GM12872 (cell line): ENCODE measurements around the gene KCND2.

ENCODE experiments used
- CTCF ChIP-seq: IDR thresholded peaks from 3 replicates; pipeline ENCODE4 v1.5.1; 2011; ENCODE audit warnings: low read depth, mild to moderate bottlenecking, low read length, moderate library complexity; ENCODE audit not compliant: insufficient read depth

KCND2 gene

GRCh38 chr7:120256344-120257070 lies 16.5 kb upstream of the KCND2 start:
- TF ChIP-seq CTCF: no peak

GRCh38 chr7:120259386-120259785 lies 13.6 kb upstream of the KCND2 start:
- TF ChIP-seq CTCF: no peak

GRCh38 chr7:120260111-120260510 lies 12.9 kb upstream of the KCND2 start:
- TF ChIP-seq CTCF: no peak

DNA sequence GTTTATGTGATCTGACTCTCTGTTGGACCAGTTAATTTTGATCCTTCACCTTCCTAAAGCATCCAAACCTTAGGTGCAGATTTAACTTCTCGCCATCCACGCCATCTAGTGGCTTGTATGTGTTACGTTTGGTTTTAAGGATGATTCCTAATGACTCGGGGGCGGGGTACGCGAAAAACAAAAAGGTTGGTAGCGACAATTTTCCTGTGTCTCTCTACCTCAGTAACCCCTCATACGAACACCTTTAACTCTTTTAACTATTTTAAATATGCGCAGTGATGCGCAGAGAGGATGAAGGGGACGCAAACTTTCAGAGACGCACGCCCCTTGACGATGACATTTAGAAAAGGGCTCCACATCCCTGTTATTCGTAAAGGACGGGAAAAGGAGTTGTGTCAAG lies 714 bp upstream of the KCND2 start:
- TF ChIP-seq CTCF: peak; percentile 78

- TF ChIP-seq CTCF: no peak
Observed at GRCh38 chr7:120273476-120273975, 551 bp downstream of the KCND2 start.

DNA sequence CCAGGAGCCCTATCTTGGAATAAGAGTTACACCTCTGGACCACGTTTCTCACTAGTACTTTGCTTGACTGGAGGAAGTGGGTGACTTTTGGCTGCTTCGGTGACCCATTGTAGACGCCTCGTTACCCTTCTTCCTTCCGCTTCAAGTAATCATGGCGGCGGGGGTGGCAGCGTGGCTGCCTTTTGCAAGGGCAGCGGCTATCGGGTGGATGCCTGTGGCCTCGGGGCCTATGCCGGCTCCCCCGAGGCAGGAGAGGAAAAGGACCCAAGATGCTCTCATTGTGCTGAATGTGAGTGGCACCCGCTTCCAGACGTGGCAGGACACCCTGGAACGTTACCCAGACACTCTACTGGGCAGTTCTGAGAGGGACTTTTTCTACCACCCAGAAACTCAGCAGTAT lies 1.5 kb downstream of the KCND2 start:
- TF ChIP-seq CTCF: no peak

DNA sequence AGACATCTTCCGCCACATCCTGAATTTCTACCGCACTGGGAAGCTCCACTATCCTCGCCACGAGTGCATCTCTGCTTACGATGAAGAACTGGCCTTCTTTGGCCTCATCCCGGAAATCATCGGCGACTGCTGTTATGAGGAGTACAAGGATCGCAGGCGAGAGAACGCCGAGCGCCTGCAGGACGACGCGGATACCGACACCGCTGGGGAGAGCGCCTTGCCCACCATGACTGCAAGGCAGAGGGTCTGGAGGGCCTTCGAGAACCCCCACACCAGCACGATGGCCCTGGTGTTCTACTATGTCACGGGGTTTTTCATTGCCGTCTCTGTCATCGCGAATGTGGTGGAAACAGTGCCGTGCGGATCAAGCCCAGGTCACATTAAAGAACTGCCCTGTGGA lies 1.9 kb downstream of the KCND2 start:
- no peak for TF ChIP-seq CTCF

DNA sequence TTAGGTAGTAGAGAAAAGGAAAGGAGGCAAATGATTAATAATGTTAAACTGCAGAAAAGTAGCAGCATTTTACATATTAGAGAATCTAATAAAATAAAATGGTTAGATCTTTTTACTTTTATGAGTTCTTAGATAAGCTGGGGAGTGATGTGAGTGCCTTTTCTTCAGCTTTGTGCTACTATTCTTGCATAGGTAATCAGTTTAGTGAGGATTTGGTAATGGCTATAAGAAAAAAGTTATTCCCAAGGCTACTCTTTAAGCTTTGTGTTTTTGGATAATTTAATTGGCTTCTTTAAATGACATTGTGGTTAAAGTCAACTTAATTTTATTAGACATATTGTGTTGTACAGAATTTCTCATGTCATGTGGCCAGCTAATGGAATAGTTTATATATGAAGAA lies 3.7 kb downstream of the KCND2 start:
- no peak for TF ChIP-seq CTCF
